ENCODE results near the gene GFPT2.
"Not testable (repeated sequence)": the region's sequence is repeated elsewhere in the genome, so short reads cannot be mapped to it uniquely, and the experiment has no call there.

Gene GFPT2

DNA sequence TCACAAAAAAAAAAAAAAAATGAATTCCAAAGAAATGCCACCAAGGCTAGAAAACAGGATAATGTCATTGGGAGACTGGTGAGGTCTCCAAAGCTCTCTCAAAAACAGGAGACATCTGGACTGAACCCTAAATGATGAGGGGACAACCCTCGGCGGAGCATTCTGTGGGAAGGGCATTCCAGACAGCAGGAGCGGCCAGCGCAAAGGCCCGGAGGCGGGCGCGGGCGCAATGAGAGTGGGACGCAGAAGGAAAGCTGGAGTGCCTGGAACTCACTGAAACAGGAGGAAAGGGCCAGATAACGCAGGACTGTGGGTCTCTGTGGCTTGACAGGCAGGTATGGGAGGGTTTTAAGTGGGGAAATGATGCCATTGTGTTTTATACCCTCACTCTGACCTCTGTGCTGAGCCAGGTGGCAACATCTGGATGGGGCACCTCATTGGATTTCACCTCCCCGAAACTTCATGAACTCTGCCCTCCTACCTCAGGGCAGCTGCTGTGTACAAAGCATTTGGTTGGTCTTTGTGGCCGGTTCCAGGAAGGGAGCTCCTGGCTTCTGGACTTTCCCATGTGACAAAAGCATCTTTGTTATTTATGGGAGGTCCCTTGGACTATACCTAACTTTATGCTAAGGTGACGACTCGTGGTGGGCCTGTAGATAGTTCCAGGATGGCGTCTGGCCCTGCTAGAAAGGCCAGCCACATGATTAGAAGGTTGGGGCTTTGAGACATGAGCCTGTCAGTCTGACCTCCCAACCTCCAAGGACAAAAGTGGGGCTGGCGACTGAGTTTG, 49.7 kb downstream of the GFPT2 start:
- no peak for DNase-seq

DNA sequence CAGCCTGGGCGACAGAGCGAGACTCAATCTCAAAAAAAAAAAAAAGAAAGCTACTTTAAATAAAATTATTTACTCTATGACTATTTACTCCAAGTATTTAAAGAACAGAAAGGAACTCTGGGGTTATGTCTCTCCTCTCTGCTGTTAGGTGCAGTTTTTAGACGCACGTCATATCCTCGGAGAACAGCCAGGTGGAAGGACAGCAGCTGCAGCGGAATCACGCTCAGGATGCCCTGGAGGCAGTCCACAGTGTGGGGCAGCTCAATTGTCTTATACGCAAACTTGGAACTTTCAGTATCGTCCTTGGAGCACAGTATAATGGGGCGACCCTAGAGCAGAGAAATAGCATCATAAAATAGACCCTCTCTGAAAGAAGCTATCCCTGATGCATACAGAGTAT, 50.9 kb downstream of the GFPT2 start:
- no peak for DNase-seq

DNA sequence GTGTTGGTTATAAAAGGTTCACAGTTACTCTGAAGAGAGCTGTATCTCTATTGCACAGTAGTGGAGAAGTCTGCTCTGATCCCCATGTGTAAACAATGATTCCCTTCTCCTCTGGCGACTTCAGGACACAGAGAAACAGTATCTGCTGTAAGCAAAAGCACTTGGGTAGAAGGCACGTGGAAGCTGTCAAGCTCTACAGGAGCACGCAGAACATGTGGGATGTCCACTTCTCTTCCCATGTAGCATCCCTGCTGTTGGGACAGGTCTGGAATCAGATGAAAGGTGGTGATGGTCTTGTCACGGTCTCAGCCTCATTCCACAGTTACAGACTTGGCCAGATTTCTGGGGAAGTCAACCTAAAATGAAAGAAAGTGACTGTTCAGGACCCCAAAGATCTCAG, 51.9 kb downstream of the GFPT2 start:
- no peak for DNase-seq

DNA sequence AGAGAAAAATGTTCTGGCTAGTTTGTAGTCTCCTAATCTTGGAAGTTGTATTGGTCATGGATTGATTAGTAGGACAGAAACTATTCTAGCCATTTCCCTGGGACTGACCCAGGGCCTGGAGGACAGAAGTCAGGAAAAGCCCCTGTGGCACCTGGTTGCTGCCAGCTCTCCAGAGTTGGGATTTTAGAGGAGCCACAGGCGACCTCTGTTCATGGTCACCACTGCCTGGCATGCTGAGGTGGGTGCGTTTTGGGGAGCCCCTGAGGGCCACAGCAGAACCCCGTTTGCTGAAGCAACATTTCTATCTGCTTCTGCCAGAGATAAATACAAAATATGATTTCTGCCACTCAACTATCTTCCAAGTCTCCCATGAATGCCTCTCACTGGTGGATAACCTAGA, 53.6 kb downstream of the GFPT2 start:
- no peak for DNase-seq

DNA sequence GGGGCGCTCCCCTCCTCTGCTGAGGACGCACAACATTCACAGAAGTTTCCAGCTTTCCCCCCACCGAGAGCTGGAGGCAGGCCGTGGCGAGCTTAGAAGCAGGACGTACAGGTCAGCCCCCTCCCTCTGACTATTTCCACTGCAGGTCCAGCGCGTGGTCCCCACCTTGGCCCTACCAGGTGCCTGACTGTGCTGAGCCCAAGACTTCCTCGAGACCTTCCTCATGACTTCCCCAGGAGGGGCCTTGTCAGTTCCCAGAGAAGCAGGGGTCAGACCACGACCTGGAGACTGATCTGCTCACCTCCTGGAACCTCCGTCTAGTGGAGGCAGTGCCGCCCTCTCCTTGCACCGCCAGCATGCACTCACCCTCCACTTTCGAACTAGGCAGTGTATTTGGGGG, 54.1 kb downstream of the GFPT2 start:
- not testable (repeated sequence) for DNase-seq

GRCh38 chr5:180297587-180298282, 55.4 kb downstream of the GFPT2 start:
- no peak for DNase-seq

- no peak for DNase-seq
Measured at GRCh38 chr5:180296771-180297170, 56.4 kb downstream of the GFPT2 start.

- DNase-seq = no peak
Measured at GRCh38 chr5:180294913-180295555, 58.1 kb downstream of the GFPT2 start.

DNA sequence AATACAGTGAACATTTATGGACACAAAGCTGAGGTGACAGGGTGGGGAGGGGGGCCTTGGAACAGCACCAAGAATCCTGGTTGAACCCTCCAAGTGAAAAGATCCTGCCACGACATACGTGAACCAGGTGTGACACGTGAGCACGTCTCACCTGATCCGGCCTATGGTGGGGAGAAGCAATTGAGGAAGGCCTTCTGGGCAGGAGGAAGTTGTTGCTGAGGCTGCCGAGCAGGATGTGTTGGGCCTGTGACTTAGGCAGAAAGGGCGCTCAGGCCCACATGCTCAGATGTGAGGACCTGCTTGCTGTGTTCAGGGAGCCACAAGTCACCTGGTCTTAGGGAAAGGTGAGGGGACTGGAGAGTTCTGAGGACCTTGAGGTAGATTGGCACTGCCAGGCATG, 58.7 kb downstream of the GFPT2 start:
- no peak for DNase-seq

DNA sequence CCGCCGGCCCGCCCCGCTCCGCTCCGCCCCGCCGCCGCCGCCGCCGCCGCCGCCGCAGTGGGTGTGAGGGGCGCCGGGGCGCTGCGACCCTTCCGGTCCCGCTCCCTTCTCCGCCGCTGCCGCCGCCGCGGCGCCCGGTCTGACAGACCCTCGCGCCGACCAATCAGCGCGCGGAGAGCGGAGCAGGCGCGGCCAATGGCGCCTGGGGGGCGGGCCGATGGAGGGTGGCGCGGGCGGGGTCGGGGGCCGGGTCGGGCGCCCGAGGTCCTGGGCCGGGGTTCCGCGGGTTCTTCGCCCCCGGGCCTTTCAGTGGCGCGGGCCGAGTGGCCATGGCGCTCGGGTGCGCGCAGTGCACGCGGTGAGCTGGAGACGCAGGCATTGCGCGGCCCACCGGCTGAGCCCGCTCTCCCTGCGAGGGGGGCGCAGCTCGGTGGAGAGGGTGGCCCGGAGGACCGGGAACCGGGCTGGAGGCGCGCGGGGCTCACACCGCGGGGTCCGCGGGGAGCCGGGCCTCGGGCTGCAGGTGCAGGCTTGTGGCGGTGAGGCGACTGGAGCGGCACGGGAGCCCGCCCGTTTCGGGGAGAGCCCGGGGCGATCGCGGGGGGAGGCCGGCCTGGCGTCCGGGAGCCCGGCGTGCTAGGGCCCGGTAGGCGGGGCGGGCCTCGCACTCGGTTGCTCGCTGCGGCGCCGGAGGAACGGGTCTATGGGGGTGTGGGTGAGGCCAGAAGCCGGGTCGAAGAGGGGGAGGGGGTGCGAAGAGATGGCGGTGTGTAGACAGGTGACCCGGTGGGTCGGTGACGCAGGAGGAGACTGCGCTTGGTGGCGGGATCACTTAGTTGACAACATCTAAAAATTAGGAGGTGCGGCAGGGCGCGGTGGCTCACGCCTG, 60.9 kb downstream of the GFPT2 start, which contains the start of gene MAPK9:
Gene MAPK9, minus strand, starts transcription at position 141 of the 889 bp plus-strand sequence. CDS start 11,522 bp downstream, outside the sequence.
- no peak for DNase-seq

DNA sequence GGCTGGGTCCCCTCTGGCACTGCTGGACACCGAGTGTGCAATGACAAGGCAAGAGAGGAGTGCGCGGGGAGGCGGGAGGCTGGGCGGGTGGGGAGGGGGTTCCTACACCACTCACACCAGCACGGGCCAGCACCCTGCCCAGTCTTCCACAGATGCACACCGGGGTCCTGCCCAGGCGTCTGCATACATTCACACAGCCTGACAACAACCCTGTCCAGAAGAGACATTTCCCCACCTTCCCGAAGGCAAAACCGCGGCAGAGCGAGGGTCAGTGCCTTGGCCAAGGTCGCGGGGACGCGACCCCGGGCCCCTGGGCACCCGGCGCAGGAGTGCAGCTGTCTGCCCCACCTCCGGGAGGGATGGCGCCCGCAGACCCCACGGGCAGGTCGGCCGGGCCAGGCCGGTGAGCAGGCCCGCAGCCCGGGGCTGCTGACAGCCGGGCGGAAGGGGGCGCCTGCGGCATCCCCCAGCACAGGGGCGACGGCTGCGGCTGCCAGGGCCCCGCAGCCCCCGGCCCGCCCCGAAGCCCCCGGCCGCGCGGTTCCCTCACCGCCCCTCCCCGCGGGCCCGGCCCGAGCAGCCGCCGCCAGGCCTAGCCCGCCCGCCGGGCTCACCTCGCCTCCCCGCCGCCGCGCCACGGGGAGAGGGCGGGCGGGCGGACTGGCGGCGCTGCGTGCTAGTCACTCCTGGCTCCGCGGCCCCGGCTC, 61.7 kb downstream of the GFPT2 start:
- DNase-seq = no peak

DNA sequence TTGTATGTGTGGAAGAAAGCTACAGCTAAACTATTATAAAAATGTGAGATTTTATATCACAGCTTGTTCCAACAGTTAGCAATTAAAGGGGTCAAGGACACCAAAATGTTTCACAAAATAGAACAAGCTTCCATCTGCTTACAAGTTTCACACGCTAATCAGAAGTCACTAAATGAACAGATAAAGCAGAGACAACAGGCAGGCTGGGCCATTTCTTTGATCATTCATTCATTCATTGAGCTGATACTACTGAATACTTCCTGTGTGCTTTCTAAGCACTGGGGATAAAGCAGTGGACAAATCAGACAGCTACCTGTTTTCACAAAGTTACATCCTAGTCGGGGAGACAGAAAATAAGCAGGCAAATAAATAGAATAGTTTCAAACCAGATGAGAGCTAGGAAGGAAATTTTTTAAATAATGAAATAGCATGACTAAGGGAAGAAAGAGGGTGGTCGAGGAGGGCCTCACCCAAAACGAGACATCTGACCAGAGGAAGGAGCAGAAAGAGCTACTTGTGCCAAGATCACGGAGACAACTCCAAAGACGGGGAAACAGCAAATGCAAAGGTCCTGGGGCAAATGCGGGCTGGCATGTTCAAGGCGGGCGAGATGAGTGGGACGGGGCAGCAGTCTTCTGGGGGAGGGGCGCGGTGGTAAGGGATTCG, 62.4 kb downstream of the GFPT2 start:
- DNase-seq = no peak

GRCh38 chr5:180289966-180290365, 63.2 kb downstream of the GFPT2 start:
- DNase-seq = no peak

DNA sequence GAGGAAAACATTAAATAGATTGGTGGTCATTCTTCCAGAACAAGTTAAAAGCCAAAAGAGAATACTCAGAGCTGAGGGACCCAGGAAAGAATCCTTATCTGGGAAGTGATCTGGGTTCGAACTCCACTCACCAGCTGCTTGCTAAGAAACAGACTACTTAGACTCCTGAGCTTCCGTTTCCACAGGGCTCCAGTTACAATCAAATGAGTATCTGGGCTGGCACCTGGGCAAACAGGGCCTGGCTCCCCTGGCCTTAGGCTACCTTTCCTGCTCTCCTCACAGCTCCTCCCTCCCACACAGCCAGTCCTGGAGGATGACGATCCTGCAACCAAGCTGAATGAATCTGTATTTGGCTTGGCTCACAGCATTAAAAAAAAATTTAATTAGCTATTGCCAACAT, 63.7 kb downstream of the GFPT2 start:
- DNase-seq = no peak

DNA sequence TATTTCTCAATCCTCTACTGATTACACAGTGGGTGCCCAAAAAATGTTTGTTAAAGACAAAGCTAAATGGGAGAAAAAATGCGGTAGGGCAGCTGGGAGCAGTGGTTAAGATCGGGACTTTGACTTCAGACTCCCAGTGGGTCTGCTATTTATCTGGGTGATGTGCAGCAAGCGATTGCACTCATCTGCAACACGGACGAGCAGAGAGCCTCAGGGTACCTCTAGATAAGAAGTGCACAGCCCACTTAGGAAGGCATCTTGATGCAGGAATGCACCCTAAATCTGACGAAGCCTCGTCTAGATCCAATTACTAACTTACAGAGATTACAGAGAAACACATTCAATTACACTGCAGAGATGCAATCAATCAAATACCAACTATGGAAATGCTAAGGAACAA, 65.3 kb downstream of the GFPT2 start:
- DNase-seq = no peak

- no peak for DNase-seq
Measured at GRCh38 chr5:180287404-180287803, 65.7 kb downstream of the GFPT2 start.

- DNase-seq = no peak
Measured at GRCh38 chr5:180284149-180284548, 69.0 kb downstream of the GFPT2 start.

GRCh38 chr5:180283026-180283615, 70.0 kb downstream of the GFPT2 start:
- DNase-seq = no peak

GRCh38 chr5:180282281-180282680, 70.9 kb downstream of the GFPT2 start:
- DNase-seq = no peak

DNA sequence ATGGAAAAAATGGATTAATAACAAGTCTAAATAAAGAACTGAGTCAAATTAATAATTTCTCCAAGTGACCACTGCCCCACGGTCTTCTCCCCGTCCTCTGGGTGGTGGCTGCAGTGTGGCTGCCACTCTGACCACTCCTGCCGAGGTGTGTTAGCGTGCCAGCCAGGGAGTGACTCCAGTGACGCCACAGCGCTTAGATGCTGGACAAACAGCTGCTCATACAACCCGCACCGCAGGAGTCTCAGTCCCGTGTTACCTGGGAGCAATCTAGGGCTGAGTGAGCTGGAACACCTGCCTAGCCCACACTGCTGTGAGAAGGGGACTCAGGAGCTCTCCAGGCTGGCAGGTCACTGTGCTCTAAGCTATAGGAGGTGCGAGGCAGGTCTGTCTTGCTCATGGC, 71.4 kb downstream of the GFPT2 start:
- peak; percentile 52 for DNase-seq

GRCh38 chr5:180274695-180275094, 78.4 kb downstream of the GFPT2 start:
- DNase-seq = no peak

Measured in NCI-H1417 treated with DMSO at 0.1 percent for 48 hours (cell line).